GM19463 (cell line): Measurements from ENCODE around the gene ASTE1.
"Not testable (repeated sequence)": the region's sequence is repeated elsewhere in the genome, so short reads cannot be mapped to it uniquely, and the experiment has no call there.

Experiments
- ATAC-seq: cut with Tn5 transposase; IDR thresholded peaks from one replicate; pipeline ENCODE4 v1.9.1; 2021; ENCODE audit warnings: mild to moderate bottlenecking, moderate library complexity; ENCODE audit not compliant: unreplicated experiment

The ASTE1 gene

GRCh38 chr3:131018970-131019369, 7.7 kb downstream of the ASTE1 start:
- no peak for ATAC-seq

DNA sequence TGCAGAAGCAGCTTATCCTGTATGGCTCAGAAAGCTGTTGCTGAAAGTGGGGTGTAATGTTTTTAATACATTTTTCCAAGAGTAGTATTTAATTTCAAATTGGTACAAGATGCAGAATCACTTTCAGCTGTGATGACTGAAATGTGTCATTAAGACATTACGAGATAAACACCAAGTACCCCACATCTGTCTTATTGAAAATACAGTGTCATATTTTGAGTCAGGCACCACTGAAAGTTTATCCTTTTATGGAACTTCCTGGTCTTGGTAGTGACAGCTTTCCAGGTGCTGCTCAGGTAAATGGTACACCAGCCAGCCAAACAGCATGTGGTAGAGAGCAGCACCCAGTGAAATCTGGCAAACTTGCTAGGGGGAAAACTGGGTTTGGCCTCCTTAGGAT, 16.9 kb downstream of the ASTE1 start:
- no peak for ATAC-seq

- no peak for ATAC-seq
Measured at GRCh38 chr3:131008326-131008725, 18.3 kb downstream of the ASTE1 start.

GRCh38 chr3:131007782-131008181, 18.8 kb downstream of the ASTE1 start:
- ATAC-seq = no peak

DNA sequence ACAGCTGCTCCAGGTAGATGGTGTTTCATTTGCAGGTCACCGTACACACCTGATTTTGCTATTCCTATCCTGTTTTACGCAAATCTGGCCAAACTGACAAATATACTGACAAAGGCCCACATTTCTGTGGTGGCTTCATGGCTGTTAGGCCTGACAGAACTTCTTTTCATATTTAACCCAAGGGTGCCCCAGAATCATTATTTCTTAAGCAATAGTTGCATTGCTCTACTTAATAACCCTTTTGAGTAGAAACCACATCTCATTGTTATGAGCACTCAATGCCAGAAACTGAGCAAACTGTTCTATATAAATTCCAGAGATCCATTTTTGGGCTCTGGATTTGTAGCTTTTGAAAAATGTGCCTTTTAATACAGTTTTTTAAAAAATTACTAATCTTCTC, 19.4 kb downstream of the ASTE1 start:
- ATAC-seq = no peak

GRCh38 chr3:131004603-131005002, 22.0 kb downstream of the ASTE1 start:
- no peak for ATAC-seq

DNA sequence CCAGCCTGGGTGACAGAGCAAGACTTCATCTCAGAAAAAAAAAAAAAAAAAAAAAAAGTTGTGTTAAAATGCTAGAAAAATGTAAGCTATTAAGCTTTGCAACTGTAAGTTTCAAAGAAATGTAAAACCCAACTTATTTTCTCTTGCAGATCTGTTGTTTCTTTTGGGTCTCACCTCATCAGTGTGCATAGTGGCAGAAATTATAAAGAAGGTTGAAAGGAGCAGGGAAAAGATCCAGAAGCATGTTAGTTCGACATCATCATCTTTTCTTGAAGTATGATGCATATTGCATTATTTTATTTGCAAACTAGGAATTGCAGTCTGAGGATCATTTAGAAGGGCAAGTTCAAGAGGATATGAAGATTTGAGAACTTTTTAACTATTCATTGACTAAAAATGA, 25.6 kb downstream of the ASTE1 start:
- ATAC-seq = no peak

GRCh38 chr3:130997289-130997688, 29.3 kb downstream of the ASTE1 start:
- no peak for ATAC-seq

DNA sequence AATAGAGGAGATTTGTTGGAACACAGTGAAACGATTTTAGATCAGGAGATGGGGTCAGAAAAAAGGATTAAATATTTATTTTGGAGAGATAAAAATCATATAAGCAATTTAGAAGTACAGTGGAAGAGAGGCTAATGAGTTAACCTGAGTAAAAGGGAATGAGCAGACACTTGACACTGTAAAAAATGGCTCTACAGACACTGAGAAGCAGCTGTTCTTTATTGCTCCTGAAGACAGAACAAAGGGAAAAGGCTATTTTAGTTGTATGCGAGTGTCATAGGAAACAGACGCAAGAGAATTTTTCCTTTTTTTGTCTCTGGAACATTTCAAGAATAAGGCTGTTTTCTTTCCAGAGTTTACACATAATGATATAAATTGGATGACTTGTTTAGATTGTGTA, 34.3 kb downstream of the ASTE1 start:
- no peak for ATAC-seq

DNA sequence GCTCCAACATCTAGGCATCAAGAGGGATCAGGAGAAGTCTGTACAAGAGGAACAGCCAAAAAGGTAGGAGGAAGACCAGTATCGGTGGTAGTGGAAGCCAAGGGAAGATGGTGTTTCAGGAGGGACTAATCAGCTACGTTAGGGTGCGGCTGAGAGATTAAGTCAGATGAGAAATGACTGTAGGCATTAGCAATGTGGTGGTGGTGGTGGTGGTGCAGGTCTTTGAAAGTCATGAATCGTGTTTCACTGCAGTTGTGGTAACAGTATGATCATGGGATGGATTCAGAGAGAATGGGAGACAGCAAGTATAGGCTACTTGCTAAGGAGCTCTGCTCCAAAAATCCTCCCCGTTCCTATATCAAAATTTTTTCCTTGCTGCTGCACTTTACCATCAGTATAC, 35.5 kb downstream of the ASTE1 start:
- ATAC-seq = no peak

GRCh38 chr3:130990282-130990681, 36.3 kb downstream of the ASTE1 start:
- no peak for ATAC-seq

DNA sequence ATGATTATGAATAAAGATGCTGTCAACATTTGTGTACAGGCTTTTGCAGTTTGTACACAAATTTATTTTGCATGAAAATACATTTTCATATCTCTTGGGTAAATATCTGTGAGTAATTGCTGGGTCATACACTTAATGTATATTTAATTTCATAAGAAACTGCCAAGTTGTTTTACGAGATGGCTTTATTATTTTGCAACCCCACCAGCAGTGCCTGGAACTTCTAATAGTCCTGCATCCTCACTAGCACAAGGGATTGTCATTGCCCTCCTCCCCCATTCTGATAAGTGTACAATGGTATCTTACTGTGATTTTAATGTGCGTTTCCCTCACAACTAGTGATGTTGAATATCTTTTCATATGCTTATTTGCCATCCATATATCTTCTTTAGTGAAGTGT, 45.2 kb downstream of the ASTE1 start:
- ATAC-seq = no peak

- no peak for ATAC-seq
Measured at GRCh38 chr3:130979117-130979516, 47.5 kb downstream of the ASTE1 start.

DNA sequence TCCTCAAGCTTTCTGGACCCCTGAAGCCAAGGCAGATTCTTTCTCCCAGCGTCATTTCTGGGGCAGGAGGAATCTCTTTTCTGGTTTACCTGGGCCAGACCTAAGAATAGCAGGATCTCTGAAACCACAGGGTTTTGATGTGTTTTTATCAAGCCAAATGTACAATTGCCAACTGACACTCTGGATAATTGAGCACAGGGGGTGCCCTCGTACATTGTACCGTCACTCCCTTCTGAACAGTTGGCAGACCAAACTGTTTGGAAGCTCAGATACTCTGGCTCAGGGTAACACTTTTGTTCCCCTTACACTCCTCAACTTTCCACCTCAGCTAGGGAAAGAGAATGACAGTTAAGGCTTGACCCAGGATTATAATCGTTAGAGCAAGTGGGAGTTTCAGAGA, 49.9 kb downstream of the ASTE1 start:
- ATAC-seq = no peak

GRCh38 chr3:130975251-130975650, 51.4 kb downstream of the ASTE1 start:
- ATAC-seq = no peak

- ATAC-seq = no peak
Measured at GRCh38 chr3:130974201-130974600, 52.4 kb downstream of the ASTE1 start.

- no peak for ATAC-seq
Measured at GRCh38 chr3:130973406-130973805, 53.2 kb downstream of the ASTE1 start.

DNA sequence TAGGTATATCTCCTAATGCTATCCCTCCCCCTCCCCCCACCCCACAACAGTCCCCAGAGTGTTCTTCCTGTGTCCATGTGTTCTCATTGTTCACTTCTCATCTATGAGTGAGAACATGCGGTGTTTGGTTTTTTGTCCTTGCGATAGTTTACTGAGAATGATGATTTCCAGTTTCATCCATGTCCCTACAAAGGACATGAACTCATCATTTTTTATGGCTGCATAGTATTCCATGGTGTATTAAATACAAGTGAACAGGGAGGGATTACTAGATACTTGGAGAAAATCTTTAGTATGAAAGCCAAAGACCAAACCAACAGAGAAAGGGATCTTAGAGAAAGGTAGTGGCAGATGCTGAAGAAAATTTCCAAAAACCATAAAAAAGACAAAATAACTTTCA, 54.0 kb downstream of the ASTE1 start:
- ATAC-seq = not testable (repeated sequence)

- ATAC-seq = no peak
Measured at GRCh38 chr3:130971208-130971607, 55.4 kb downstream of the ASTE1 start.

DNA sequence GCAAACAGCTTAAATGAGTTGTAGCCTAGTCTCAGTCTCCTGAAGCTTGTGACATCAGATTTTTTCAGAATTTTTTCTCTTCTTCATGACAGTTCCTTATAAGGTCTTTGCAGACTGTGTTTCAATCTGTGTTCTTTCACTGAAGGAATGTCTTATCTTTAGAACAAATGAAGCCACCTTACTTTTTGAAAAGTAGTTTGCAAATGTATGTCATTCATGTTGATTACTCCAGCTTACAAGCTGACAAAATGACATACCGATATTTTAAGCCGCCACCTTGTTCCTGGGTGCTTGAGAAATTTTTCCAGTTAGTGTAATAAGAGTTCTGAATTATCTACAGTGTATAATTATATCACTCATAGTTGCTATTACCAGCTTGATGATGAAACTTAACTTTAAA, 57.0 kb downstream of the ASTE1 start:
- no peak for ATAC-seq

GRCh38 chr3:130968221-130968620, 58.4 kb downstream of the ASTE1 start:
- ATAC-seq = no peak

DNA sequence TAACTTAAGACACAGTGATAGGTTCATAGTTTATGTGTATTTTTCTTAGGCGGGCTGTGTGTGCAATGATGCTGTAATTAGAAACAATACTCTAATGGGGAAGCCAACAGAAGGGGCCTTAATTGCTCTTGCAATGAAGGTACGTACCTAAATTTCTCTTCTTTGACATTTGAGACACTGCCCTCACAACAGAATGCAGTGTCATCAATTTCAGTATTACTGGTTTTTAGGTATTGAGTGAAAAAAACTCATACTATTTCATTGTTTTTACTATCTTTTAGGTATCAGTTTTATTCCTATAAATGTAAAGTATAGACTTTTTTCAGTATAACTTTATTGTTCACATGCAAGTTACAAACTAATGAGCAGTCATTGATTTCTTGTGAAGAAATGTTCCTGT, 59.3 kb downstream of the ASTE1 start:
- ATAC-seq = no peak

DNA sequence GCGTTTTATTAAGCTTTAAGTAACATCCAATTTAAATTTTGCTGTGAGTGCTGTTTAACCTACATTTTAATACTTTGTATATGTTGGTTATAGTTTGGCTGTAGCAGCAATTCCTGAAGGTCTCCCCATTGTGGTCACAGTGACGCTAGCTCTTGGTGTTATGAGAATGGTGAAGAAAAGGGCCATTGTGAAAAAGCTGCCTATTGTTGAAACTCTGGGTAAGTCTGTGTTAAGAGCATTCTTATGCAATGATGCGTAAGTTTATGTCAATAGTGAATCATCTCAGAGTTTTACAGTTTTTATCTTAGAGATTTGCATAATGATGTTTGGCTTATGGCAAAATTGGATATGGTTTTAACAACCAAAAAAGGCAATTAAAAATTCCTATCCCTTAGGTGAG, 62.7 kb downstream of the ASTE1 start:
- ATAC-seq = no peak
